NCI-H146 treated with DMSO at 0.1 percent for 48 hours (cell line): ENCODE results near the gene FAM131C.
A peak's percentile ranks its signal among the peaks of the same experiment; 100 is the strongest.
"Not testable (repeated sequence)": the region's sequence is repeated elsewhere in the genome, so short reads cannot be mapped to it uniquely, and the experiment has no call there.

Source experiments
- DNase-seq: peaks from one replicate; lab custom pipeline; 2025; ENCODE audit not compliant: unreplicated experiment; lab: John Stamatoyannopoulos, UW

Gene FAM131C

GRCh38 chr1:16041200-16041599 is 32.3 kb downstream of the FAM131C start:
- DNase-seq: no peak

GRCh38 chr1:16039871-16040270 is 33.6 kb downstream of the FAM131C start:
- DNase-seq: not testable (repeated sequence)

DNA sequence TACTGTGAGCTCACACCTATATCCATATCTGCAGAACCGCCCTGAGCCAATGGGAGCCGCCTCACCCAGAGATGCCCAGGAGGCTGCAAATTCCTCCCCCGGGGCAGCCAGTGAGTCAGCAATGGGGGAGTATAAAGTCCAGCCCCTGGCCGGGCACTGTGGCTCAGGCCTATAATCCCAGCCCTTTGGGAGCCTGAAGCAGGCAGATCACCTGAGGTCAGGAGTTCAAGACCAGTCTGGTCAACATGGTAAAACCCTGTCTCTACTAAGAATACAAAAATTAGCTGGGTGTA is 34.9 kb downstream of the FAM131C start:
- no peak for DNase-seq

DNA sequence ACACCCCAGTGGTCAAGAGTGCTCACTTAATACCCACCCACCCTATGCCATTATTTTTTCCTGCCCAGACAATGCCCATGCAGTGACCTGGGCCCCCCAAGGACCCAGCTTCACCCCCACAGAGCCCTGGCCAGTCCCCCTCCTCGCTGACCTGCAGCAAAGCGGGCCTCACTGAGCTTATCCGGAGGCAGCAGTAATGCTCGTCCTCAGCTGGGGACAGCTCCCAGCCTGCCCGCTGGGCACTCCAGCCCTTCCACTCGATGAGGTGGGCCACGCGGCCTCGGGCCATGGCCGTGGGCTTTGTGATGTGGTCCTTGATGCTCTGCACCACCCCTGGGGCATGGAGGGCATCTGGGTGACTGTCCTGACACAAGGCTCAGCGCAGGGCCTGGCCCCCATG is 37.0 kb downstream of the FAM131C start:
- not testable (repeated sequence) for DNase-seq

DNA sequence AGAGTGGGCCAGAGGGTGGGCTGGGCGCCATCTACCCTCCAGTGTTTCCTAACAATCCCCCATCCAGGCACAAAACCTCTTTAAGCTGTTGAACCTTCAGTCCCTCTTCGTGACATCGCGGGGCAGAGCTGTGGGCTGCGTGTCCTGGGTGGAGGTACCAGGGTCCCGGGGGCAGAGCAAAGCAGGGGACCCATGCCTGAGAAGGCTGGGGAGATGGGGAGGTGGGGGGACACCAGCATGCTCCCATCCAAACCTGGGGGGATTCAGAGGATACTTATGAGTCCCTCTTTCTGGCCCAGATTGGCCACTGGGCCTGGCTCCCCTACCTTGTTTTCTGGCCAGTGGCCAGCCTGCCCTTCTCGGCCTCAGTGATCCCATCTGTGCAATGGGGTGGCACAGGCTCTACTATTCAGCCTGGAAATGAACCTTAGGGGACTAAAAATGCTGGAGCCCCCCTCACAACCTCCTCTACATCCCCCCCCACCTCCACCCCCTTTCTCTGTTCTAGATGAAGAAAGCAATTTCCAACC is 40.3 kb downstream of the FAM131C start:
- DNase-seq: not testable (repeated sequence)

GRCh38 chr1:16032388-16033102 is 40.9 kb downstream of the FAM131C start:
- DNase-seq: peak; percentile 36

DNA sequence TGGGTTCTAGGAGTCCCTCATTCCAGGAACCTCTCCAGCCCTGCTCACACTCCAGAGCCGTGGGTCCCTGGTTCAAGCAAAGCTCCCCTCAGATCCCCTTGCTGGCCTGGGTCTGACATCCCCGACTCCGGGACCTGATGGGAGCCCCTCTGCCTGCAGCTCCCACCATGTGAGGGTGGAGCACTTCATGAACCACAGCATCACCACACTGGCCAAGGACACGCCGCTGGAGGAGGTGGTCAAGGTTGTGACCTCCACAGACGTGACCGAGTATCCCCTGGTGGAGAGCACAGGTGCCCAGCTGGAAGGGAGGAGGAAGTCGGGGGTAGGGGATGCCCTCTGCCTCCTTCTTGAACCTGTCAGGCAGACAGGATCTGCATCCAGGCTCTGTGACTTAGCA is 41.9 kb downstream of the FAM131C start:
- DNase-seq: no peak

DNA sequence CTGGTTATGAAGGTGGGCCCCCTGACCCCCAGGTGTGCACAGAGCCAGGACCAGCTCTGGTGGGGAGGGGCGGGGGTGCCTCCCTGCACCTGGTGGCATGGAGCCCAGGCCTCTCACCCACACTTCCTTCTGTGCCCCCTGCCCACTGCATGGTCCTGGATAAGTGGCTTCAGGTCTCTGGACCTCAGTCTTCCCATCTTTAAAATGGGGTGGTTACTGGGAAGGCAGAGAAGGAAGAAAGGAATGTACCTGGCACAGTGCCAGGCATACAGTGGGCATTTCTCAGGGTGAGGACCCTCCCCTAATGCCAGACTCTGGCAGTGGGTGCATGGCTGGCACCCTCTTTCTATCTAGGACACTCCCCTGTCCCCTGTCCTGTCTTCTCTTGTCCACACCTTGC is 44.2 kb downstream of the FAM131C start:
- no peak for DNase-seq

DNA sequence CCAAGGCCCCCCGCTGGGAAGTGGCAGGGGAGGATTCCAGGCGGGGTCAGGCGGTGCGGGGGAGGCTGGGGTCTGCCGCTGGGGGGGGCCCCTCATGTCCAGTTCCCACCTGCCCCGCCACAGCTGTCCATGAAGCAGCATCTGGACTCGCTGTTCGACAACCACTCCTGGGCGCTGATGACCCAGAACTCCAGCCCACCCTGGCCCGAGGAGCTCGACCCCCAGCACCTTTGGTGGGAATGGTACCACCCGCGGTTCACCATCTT is 44.5 kb downstream of the FAM131C start:
- DNase-seq: not testable (repeated sequence)

GRCh38 chr1:16028237-16029002 is 45.0 kb downstream of the FAM131C start:
- DNase-seq: no peak

DNA sequence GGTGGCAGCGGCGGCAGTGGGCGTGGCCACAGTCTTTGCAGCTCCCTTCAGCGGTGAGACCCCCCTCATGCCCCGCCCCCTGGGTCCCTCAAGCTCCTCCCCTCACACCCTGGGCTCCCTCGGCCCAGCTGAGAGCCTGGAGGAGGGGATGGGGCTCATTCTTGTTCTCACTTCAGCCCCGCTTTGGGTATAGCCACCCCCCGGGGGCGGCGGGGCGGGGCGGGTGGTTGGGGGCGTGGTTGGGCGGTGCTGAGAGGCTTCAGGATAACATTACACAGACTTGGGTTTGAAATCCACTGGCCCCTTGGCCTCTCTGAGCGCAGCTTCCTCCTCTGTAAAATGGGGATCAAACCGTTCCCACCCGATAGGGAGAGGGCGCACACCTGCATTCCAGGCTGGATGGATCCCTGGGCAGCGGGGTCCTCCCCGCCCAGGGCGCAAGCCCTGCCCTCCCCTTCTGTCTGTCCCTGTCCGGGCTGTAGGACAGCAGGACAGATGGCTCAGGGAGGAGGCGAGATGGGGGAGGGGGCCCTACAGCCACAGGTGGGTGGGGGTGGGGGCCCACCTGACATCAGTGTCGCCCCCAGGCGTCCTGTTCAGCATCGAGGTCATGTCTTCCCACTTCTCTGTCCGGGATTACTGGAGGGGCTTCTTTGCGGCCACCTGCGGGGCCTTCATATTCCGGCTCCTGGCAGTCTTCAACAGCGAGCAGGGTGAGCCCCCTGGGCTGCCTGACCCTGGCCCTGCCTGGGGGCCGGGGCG is 46.5 kb downstream of the FAM131C start:
- no peak for DNase-seq

- DNase-seq: not testable (repeated sequence)
Measured at GRCh38 chr1:16026302-16026701, 47.1 kb downstream of the FAM131C start.

GRCh38 chr1:16023050-16023653 is 50.3 kb downstream of the FAM131C start:
- DNase-seq: no peak

GRCh38 chr1:16022393-16022792 is 51.1 kb downstream of the FAM131C start:
- no peak for DNase-seq

GRCh38 chr1:16021681-16022080 is 51.8 kb downstream of the FAM131C start, which contains the start of gene CLCNKA:
CLCNKA (plus strand) TSS chr1:16022036; CDS start chr1:16022620, 584 bp downstream.
- DNase-seq: no peak

GRCh38 chr1:16020878-16021277 is 52.6 kb downstream of the FAM131C start:
- not testable (repeated sequence) for DNase-seq

GRCh38 chr1:16020325-16020724 is 53.1 kb downstream of the FAM131C start:
- DNase-seq: no peak

DNA sequence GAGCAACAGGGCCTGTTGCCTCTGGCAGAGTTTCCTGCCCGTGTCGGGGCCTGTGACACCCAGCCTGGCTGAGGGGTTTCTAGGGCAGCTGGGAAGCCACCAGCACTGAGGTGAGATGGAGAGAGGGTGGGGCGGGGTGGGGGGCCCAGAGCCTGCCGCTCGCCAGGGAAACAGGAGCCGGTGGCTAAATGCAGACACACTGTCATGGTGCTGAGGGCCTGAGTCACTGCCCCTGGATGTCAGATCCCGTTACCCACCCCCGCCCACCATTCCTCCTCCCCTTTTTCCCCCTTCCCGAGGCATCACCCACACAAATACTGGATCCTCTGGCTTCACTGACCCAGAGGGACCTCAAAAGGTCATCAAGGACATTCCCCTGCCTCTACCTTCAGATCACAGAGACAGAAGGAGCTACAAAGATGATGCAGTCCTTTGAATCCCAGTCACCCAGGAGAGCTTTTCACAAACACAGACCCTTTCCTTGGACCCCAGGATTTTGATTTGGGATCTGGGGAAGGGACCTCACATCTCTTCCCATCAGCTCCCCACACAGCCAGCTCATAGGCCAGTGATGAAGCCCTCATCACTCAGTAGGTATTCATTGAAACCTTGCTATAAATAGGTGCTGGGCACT is 53.7 kb downstream of the FAM131C start:
- no peak for DNase-seq

- no peak for DNase-seq
Measured at GRCh38 chr1:16018749-16019643, 54.5 kb downstream of the FAM131C start.

DNA sequence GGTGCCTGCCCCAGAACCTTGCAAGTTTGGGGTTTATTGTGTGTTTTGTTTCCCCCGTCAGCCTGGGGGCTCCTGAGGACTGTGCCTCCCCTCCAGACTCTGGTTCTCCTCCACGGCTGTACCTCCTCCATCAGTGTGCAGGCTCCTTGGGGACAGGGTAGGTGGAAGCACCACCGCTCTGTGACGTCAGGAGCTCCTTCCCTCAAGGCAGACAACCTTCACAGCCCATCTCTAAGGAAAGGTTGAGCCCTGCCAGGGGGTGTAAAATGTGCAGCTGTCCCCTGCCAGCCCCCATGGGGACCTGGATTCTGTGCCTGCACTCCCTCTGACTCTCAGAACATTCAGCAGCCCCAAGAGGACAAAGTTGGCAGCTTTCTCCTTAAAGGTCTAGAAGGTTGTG is 55.1 kb downstream of the FAM131C start:
- DNase-seq: no peak
